HepG2 (cell line): ENCODE measurements around the gene LEPROT. TPM values are rescaled to one million over a fixed set of nuclear protein-coding genes. Genes with fewer than 3 reads are reported as not detected.

Experiments
- HDAC2 ChIP-seq: sonication (generic); formaldehyde crosslinking; IDR thresholded peaks from 2 replicates; pipeline ENCODE4 v1.4.0; 2020; ENCODE audit warnings: missing genetic modification reagents
- MIER3 ChIP-seq: IDR thresholded peaks from 2 replicates; pipeline ENCODE4 v1.6.1; 2016; ENCODE audit warnings: missing compliant biosample characterization, borderline replicate concordance
- RARG ChIP-seq: sonication (generic); formaldehyde crosslinking; IDR thresholded peaks from 2 replicates; pipeline ENCODE4 v1.4.0; 2020; ENCODE audit warnings: low read depth, mild to moderate bottlenecking, missing genetic modification reagents
- SALL1 ChIP-seq: sonication (generic); formaldehyde crosslinking; IDR thresholded peaks from 2 replicates; pipeline ENCODE4 v1.8.0; 2022; ENCODE audit warnings: mild to moderate bottlenecking, missing genetic modification reagents
- polyA plus RNA-seq, 8 experiments: library from polyadenylated mRNA; depleted of rRNA in 3 of 8; stranded (reverse) in 7 of 8; unstranded in 1 of 8; fragments of >200 nt; fragmentation: Illumina TruSeq in 4 of 8; extraction: Trizol in 4 of 8; gene quantifications; 2 replicates each; pipeline versions ENCODE4 v1.2.1 to v1.2.3, GENCODE V29; 2011 to 2016; ENCODE audit warnings: low read depth in 4 of 8, missing spikeins in 1 of 8, mixed read lengths in 1 of 8; ENCODE audit not compliant: insufficient read depth in 1 of 8
- total RNA-seq, 5 experiments: library from RNA; depleted of rRNA; stranded (reverse); fragments of >200 nt; fragmentation: Illumina TruSeq; extraction: Trizol; gene quantifications; 2 replicates each; pipeline ENCODE4 v1.2.3, GENCODE V29; 2016; ENCODE audit warnings: low read depth in 1 of 5
- TF ChIP-seq, protein P1 (sequence below): sonication (generic); formaldehyde crosslinking; conservative IDR thresholded peaks from 2 replicates; pipeline ENCODE4 v1.4.0; 2020; ENCODE audit warnings: mild to moderate bottlenecking, missing genetic modification reagents, moderate library complexity
- TF ChIP-seq, protein P2 (sequence below): sonication (generic); formaldehyde crosslinking; IDR thresholded peaks from 2 replicates; pipeline ENCODE4 v1.4.0; 2020; ENCODE audit warnings: missing genetic modification reagents

Gene LEPROT
- total and polyA plus RNA-seq, 2 of the 13 experiments (the other 11 are each of a cell fraction or from before 2014, with no cell fraction given): 36.8 to 51.4 TPM

DNA sequence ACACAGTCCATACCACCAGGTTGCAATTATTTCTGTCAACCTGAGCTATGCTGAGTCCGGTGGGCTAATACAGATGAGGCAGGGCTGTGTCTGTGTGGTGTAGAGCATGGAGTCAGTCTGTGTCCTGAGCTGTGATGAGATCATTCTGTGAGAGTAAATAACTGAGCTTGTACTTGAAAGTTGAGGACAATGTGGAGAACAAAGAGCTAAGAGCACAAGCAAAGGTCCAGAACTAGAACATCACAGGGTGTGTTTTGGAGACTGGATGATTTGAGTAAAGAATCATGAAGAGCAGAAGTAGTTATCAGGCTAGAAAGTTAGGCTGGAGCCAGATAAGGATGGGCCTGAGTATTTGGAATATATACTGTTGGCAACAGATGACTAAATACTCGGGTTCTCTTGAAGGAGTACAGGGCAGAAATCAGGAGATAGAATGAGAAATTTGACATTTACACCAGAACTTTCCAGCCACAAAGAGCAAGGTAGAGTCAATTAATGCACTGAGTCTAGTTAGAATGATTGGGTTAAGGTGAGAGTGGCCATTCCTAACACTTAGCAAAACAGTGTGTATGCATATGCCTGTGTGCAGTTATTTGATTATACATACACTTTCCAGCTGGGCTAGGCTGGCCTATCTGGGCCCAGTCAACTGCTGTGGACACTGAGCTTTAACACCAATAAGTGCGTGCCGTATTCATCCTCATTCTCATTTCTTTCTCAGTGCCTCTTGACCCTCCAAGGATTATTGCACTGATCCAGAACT lies 48.8 kb downstream of the LEPROT start (continued):
- TF ChIP-seq, protein P1, sequence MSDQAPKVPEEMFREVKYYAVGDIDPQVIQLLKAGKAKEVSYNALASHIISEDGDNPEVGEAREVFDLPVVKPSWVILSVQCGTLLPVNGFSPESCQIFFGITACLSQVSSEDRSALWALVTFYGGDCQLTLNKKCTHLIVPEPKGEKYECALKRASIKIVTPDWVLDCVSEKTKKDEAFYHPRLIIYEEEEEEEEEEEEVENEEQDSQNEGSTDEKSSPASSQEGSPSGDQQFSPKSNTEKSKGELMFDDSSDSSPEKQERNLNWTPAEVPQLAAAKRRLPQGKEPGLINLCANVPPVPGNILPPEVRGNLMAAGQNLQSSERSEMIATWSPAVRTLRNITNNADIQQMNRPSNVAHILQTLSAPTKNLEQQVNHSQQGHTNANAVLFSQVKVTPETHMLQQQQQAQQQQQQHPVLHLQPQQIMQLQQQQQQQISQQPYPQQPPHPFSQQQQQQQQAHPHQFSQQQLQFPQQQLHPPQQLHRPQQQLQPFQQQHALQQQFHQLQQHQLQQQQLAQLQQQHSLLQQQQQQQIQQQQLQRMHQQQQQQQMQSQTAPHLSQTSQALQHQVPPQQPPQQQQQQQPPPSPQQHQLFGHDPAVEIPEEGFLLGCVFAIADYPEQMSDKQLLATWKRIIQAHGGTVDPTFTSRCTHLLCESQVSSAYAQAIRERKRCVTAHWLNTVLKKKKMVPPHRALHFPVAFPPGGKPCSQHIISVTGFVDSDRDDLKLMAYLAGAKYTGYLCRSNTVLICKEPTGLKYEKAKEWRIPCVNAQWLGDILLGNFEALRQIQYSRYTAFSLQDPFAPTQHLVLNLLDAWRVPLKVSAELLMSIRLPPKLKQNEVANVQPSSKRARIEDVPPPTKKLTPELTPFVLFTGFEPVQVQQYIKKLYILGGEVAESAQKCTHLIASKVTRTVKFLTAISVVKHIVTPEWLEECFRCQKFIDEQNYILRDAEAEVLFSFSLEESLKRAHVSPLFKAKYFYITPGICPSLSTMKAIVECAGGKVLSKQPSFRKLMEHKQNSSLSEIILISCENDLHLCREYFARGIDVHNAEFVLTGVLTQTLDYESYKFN: 0 out of 2 replicates have a peak, but pooled peaks have one; percentile 37
- TF ChIP-seq RARG (CRISPR knock-in tag) (no peak), SALL1 (peak; percentile 41; the same call in 1 of the 2 replicates), HDAC2 (CRISPR knock-in tag) (0 out of 2 replicates have a peak, but pooled peaks have one; percentile 29), MIER3 (CRISPR knock-in tag) (0 out of 2 replicates have a peak, but pooled peaks have one; percentile 11)
- TF ChIP-seq, protein P2, sequence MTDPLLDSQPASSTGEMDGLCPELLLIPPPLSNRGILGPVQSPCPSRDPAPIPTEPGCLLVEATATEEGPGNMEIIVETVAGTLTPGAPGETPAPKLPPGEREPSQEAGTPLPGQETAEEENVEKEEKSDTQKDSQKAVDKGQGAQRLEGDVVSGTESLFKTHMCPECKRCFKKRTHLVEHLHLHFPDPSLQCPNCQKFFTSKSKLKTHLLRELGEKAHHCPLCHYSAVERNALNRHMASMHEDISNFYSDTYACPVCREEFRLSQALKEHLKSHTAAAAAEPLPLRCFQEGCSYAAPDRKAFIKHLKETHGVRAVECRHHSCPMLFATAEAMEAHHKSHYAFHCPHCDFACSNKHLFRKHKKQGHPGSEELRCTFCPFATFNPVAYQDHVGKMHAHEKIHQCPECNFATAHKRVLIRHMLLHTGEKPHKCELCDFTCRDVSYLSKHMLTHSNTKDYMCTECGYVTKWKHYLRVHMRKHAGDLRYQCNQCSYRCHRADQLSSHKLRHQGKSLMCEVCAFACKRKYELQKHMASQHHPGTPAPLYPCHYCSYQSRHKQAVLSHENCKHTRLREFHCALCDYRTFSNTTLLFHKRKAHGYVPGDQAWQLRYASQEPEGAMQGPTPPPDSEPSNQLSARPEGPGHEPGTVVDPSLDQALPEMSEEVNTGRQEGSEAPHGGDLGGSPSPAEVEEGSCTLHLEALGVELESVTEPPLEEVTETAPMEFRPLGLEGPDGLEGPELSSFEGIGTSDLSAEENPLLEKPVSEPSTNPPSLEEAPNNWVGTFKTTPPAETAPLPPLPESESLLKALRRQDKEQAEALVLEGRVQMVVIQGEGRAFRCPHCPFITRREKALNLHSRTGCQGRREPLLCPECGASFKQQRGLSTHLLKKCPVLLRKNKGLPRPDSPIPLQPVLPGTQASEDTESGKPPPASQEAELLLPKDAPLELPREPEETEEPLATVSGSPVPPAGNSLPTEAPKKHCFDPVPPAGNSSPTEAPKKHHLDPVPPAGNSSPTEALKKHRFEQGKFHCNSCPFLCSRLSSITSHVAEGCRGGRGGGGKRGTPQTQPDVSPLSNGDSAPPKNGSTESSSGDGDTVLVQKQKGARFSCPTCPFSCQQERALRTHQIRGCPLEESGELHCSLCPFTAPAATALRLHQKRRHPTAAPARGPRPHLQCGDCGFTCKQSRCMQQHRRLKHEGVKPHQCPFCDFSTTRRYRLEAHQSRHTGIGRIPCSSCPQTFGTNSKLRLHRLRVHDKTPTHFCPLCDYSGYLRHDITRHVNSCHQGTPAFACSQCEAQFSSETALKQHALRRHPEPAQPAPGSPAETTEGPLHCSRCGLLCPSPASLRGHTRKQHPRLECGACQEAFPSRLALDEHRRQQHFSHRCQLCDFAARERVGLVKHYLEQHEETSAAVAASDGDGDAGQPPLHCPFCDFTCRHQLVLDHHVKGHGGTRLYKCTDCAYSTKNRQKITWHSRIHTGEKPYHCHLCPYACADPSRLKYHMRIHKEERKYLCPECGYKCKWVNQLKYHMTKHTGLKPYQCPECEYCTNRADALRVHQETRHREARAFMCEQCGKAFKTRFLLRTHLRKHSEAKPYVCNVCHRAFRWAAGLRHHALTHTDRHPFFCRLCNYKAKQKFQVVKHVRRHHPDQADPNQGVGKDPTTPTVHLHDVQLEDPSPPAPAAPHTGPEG (CRISPR knock-in tag): no peak
- TF ChIP-seq, all 625 proteins: peak for 35
